GM12878 (cell line): Measurements from ENCODE around the gene CDKN1B. TPM values are rescaled to one million over a fixed set of nuclear protein-coding genes. Genes with fewer than 3 reads are reported as not detected.

Experiments
- ATAC-seq: fragments of 200-7000 bp; cut with Tn5 transposase; 3 replicates; pipeline ENCODE4 v1.9.1; 2020; ENCODE audit warnings: mild to moderate bottlenecking, moderate library complexity
- BruUV-seq: library from RNA; stranded (reverse); fragments of 400-500 nt; replicated peaks from 2 replicates; lab custom pipeline; 2021; lab: Mats Ljungman, UMichigan
- CTCF ChIA-PET: fragments of 300-600 bp; sonication (Branson Sonifier 250); formaldehyde crosslinking; extraction: SDS; loops from one replicate; lab custom pipeline; 2021; ENCODE audit warnings: inconsistent platforms; lab: Yijun Ruan, JAX
- POLR2A ChIA-PET: fragments of 350-600 bp; formaldehyde crosslinking; extraction: SDS; loops from one replicate; lab custom pipeline; 2021; ENCODE audit warnings: inconsistent platforms; lab: Charles Lee
- RAD21 ChIA-PET: fragments of 300-600 bp; sonication (Branson Sonifier 250); formaldehyde crosslinking; loops from one replicate; lab custom pipeline; 2023; ENCODE audit warnings: antibody characterized with exemption; ENCODE audit not compliant: unreplicated experiment; lab: Charles Lee
- SMC1A ChIA-PET: fragments of 300-600 bp; sonication (Branson Sonifier 250); formaldehyde crosslinking; loops from one replicate; lab custom pipeline; 2023; ENCODE audit not compliant: unreplicated experiment, uncharacterized antibody; lab: Charles Lee
- DNase-seq: peaks from one replicate; pipeline ENCODE4 v3.0.0-alpha.2; 2011; ENCODE audit warnings: low read depth, low spot score
- FAIRE-seq: peaks from 3 replicates; lab custom pipeline; 2011; peaks lifted over from hg19 to GRCh38; lab: Jason Lieb, UNC
- H2AFZ ChIP-seq: 2 replicates; pipeline ENCODE4 v1.6.0; 2011; ENCODE audit warnings: low read depth, low read length, control low read depth; ENCODE audit not compliant: control insufficient read depth
- H3K27ac ChIP-seq: 2 replicates; pipeline ENCODE4 v1.5.1; 2011; ENCODE audit warnings: control low read depth; ENCODE audit not compliant: control insufficient read depth, insufficient read depth
- H3K27me3 ChIP-seq, 2 experiments: replicated peaks in 1 of 2; 2 replicates each; pipeline versions ENCODE4 v1.6.0 to v1.6.1; 2011; ENCODE audit warnings: low read length in 1 of 2; ENCODE audit not compliant: control insufficient read depth in 2 of 2, insufficient read depth in 2 of 2
- H3K36me3 ChIP-seq, 2 experiments: 2 replicates each; pipeline ENCODE4 v1.5.1; 2011; ENCODE audit warnings: low read length in 1 of 2; ENCODE audit not compliant: control insufficient read depth in 2 of 2, insufficient read depth in 2 of 2
- H3K4me1 ChIP-seq: 2 replicates; pipeline ENCODE4 v1.6.1; 2011; ENCODE audit warnings: mild to moderate bottlenecking, low read length, moderate library complexity, mixed read lengths; ENCODE audit not compliant: control insufficient read depth, insufficient read depth
- H3K4me2 ChIP-seq: 2 replicates; pipeline ENCODE4 v1.6.0; 2011; ENCODE audit warnings: control low read depth; ENCODE audit not compliant: control insufficient read depth, insufficient read depth
- H3K4me3 ChIP-seq: fragments of 200-600 bp; sonication (generic); 2 replicates; pipeline ENCODE4 v1.5.1; 2016
- H3K79me2 ChIP-seq: 2 replicates; pipeline ENCODE4 v1.6.0; 2011; ENCODE audit warnings: low read length; ENCODE audit not compliant: control insufficient read depth, insufficient read depth
- H3K9ac ChIP-seq: 2 replicates; pipeline ENCODE4 v1.8.0; 2011; ENCODE audit warnings: low read length, control low read depth, mixed read lengths; ENCODE audit not compliant: control insufficient read depth, insufficient read depth
- H3K9me3 ChIP-seq: replicated peaks from 3 replicates; pipeline ENCODE4 v1.5.1; 2011; ENCODE audit warnings: mild to moderate bottlenecking, low read length; ENCODE audit not compliant: control insufficient read depth, insufficient read depth
- H4K20me1 ChIP-seq: 2 replicates; pipeline ENCODE4 v1.6.0; 2011; ENCODE audit not compliant: control insufficient read depth, insufficient read depth
- CREM ChIP-seq: IDR thresholded peaks from 2 replicates; pipeline ENCODE4 v1.6.1; 2014; ENCODE audit warnings: antibody characterized with exemption, low read depth
- IRF3 ChIP-seq: fragments of 450-650 bp; IDR thresholded peaks from 2 replicates; pipeline ENCODE4 v1.6.1; 2014; ENCODE audit warnings: mild to moderate bottlenecking
- MTA3 ChIP-seq: IDR thresholded peaks from 2 replicates; pipeline ENCODE4 v1.6.1; 2012; ENCODE audit warnings: low read length, inconsistent platforms, borderline replicate concordance
- POLR2A ChIP-seq: IDR thresholded peaks from 2 replicates; pipeline ENCODE4 v1.6.1; 2011; ENCODE audit warnings: low read depth, mild to moderate bottlenecking, low read length
- ZNF592 ChIP-seq: fragments of 450-650 bp; IDR thresholded peaks from 2 replicates; pipeline ENCODE4 v1.6.1; 2017; ENCODE audit warnings: mild to moderate bottlenecking, moderate library complexity
- WGBS: methylation state at CpG from one replicate; pipeline ENCODE4 v1.1.6; 2016; ENCODE audit warnings: low lambda C conversion rate; ENCODE audit not compliant: insufficient replicate concordance, insufficient coverage; ENCODE audit errors: missing lambda C conversion rate; 5-methylcytosine and 5-hydroxymethylcytosine counted together
- in situ Hi-C: fragments of 300-500 bp; cut with MboI; formaldehyde crosslinking; loops from 9 replicates; pipeline ENCODE4 v1.14.3; 2018; ENCODE audit warnings: mixed read lengths
- intact Hi-C: fragments of 100-400 bp; cut with micrococcal nuclease; formaldehyde crosslinking; loops from one replicate; pipeline ENCODE4 v1.14.2; 2022; ENCODE audit not compliant: unreplicated experiment
- polyA plus RNA-seq, 11 experiments: library from polyadenylated mRNA; depleted of rRNA in 4 of 11; unstranded in 6 of 11; stranded (reverse) in 5 of 11; fragments of >200 nt; fragmentation: Nextera tagmentation in 4 of 11; fragmentation: Illumina TruSeq in 1 of 11; extraction: Ambion mirVana in 4 of 11; extraction: Trizol in 1 of 11; gene quantifications; 1 replicate in 1 of 11; 2 replicates in 10 of 11; pipeline versions ENCODE4 v1.2.1 to v1.2.3, GENCODE V29; 2011 to 2016; ENCODE audit warnings: inconsistent platforms in 2 of 11, missing spikeins in 2 of 11, low read depth in 1 of 11
- total RNA-seq, 4 experiments: library from RNA; depleted of rRNA in 3 of 4; stranded (reverse); fragments of >200 nt in 3 of 4; fragmentation: Illumina TruSeq in 1 of 4; extraction: Trizol in 1 of 4; gene quantifications; 2 replicates each; pipeline versions ENCODE4 v1.2.1 to v1.2.3, GENCODE V29; 2013 to 2021

Gene CDKN1B
- total and polyA plus RNA-seq, 10 of the 15 experiments (the other 5 are each of a cell fraction or from before 2014, with no cell fraction given), result 4.2 to 39.1 (median 23.1) TPM

GRCh38 chr12:12715459-12716150 lies 1.6 kb upstream of the CDKN1B start (continued):
- TF ChIP-seq ZNF592 (no peak), MTA3 (no peak)

- WGBS, result under 1% methylated on average over 14 of the region's 15 CpGs
- Histone ChIP-seq H4K20me1 (no peaks in the 10 kb centered on the region), H3K36me3 (peaks cover 0 to 6% of the 10 kb centered on the region in 2 experiments; a peak in 1 of 4 replicates), H3K4me2 (peak overlapping the region; percentile 91), H3K4me3 (peak overlapping the region; percentile 97), H3K79me2 (peaks cover 63% of the 10 kb centered on the region), H3K9ac (peak overlapping the region; percentile 97), H3K4me1 (peaks cover 20% of the 10 kb centered on the region), H3K9me3 (no peaks in the 10 kb centered on the region), H2AFZ (peak overlapping the region; percentile 41), H3K27ac (peak overlapping the region; percentile 97), H3K27me3 (no peaks in the 10 kb centered on the region)
- in situ Hi-C loops (loop anchor here (5.0 kb wide), 1 partner anchor 159 kb away; no protein-coding TSS in a partner anchor), intact Hi-C loops (loop anchor here (5.0 kb wide), 4 partner anchors 104 to 359 kb away; partner anchors contain the start of genes BORCS5, CREBL2 and DUSP16)
- ChIA-PET RAD21 (interaction anchor here (0.5 to 4.3 kb wide), 18 partner anchors 9 to 358 kb away, joined by 3 to 101 read pairs (median 6); partner anchors contain the start of gene BORCS5), SMC1A (interaction anchor here (0.6 to 4.8 kb wide), 19 partner anchors 10 to 379 kb away, joined by 3 to 94 read pairs (median 5); partner anchors contain the start of genes BORCS5, DUSP16 and GPR19), CTCF (interaction anchor here (0.8 to 4.2 kb wide), 14 partner anchors 11 to 359 kb away, joined by 3 to 83 read pairs (median 4); partner anchors contain the start of gene BORCS5), POLR2A (interaction anchor here (0.5 to 5.0 kb wide), 29 partner anchors 9 to 1544 kb away, joined by 3 to 93 read pairs (median 4); partner anchors contain the start of genes BORCS5 and CREBL2)
- DNase-seq (no peak), ATAC-seq (no peak), FAIRE-seq (no peak)
- BruUV-seq, result no TSS peak
- no peak for TF ChIP-seq IRF3
- TF ChIP-seq POLR2A, result 0 out of 2 replicates have a peak, but pooled peaks have one; percentile 4
- TF ChIP-seq CREM, result peak; percentile 6; the same call in 1 of the 2 replicates
Measured at GRCh38 chr12:12716151-12716792, 896 bp upstream of the CDKN1B start.
